Measurements from ENCODE around the gene MOGAT3. TPM values are rescaled to one million over a fixed set of nuclear protein-coding genes. Genes with fewer than 3 reads are reported as not detected.

The MOGAT3 gene
- total and polyA plus RNA-seq, 9 of the 15 experiments (the other 6 are each of a cell fraction or from before 2014, with no cell fraction given): 0.07 to 0.17 (median 0.13) TPM; not detected in 6

- TF ChIP-seq RBM22 (IDR thresholded peaks at IDR 0.05; ENCODE audit: low read depth, low read length, poor library complexity, severe bottlenecking): no peak
Observed at GRCh38 chr7:101202603-101202918, 1.7 kb upstream of the MOGAT3 start (continued).

GRCh38 chr7:101201695-101202602 is 1.1 kb upstream of the MOGAT3 start:
- peak overlapping the region in 1 of 2 experiments; percentile 64; a peak in 2 of 4 replicates for H3K9ac ChIP-seq (ENCODE audit: insufficient read depth in 1 of 2, low read depth in 2 of 2, low read length in 2 of 2)
- H3K4me1 ChIP-seq (replicated peaks in 1 of 2; ENCODE audit: control insufficient read depth in 2 of 2, insufficient read depth in 2 of 2, low read length in 2 of 2): peaks cover 9 to 37% of the 10 kb centered on the region in 2 experiments
- H3K4me2 ChIP-seq (ENCODE audit: insufficient read depth, low read length): no peak overlapping the region
- ChIA-PET POLR2A (interaction anchor here (0.6 to 1.5 kb wide), 2 partner anchors 14 to 37 kb away, joined by 3 to 8 read pairs; no protein-coding TSS in a partner anchor), CTCF (ENCODE audit: low intra/inter-chr PET ratio) (no interaction called here)
- H3K9me1 ChIP-seq (ENCODE audit: control insufficient read depth, insufficient read depth, low read length): no peaks in the 10 kb centered on the region
- no peak for ATAC-seq
- no peak overlapping the region for H2AFZ ChIP-seq (ENCODE audit: low read depth, low read length)
- H3K79me2 ChIP-seq (ENCODE audit: control insufficient read depth, insufficient read depth, low read length): no peaks in the 10 kb centered on the region
- FAIRE-seq: no peak
- peaks cover 0 to 7% of the 10 kb centered on the region in 2 experiments; a peak in 1 of 5 replicates for H3K27me3 ChIP-seq (ENCODE audit: control insufficient read depth in 2 of 2, insufficient read depth in 2 of 2, low read length in 2 of 2)
- intact Hi-C loops (cut with micrococcal nuclease): no loop called here
- WGBS (ENCODE audit: insufficient coverage, low coverage, missing lambda C conversion rate): 66% methylated on average over 49 of the region's 75 CpGs
- H3K9me3 ChIP-seq (replicated peaks; ENCODE audit: control insufficient read depth, insufficient read depth, low read depth, low read length): no peaks in the 10 kb centered on the region
- H3K4me3 ChIP-seq: no peak overlapping the region
- H3K27ac ChIP-seq (ENCODE audit: extremely low read depth, low read depth, low read length): no peak overlapping the region
- no peaks in the 10 kb centered on the region for H4K20me1 ChIP-seq (replicated peaks; ENCODE audit: control insufficient read depth, insufficient read depth, low read length)
- in situ Hi-C loops (cut with MboI): no loop called here
- DNase-seq (ENCODE audit: extremely low read depth in 1 of 4, low spot score in 3 of 4): peak in 1 of 4 experiments; percentile 18
- BruUV-seq (replicated peaks): no TSS peak
- H3K36me3 ChIP-seq (ENCODE audit: control insufficient read depth, insufficient read depth, low read length): peaks cover 9% of the 10 kb centered on the region; the same call in 1 of the 3 replicates
- TF ChIP-seq MIER1 (IDR thresholded peaks at IDR 0.05; ENCODE audit: low read depth): no peak
- no peak for TF ChIP-seq KDM1A (IDR thresholded peaks at IDR 0.05)
- no peak for TF ChIP-seq ZNF592 (IDR thresholded peaks at IDR 0.05)
- TF ChIP-seq ZNF766 (CRISPR knock-in tag; conservative IDR thresholded peaks at IDR 0.05): no peak
- no peak for TF ChIP-seq NKRF (IDR thresholded peaks at IDR 0.05; ENCODE audit: borderline replicate concordance)
- no peak for TF ChIP-seq ZNF239 (CRISPR knock-in tag; IDR thresholded peaks at IDR 0.05)
- no peak for TF ChIP-seq BRF1 (IDR thresholded peaks at IDR 0.05; ENCODE audit: borderline replicate concordance, extremely low read depth, insufficient read length)
- TF ChIP-seq ERF (CRISPR knock-in tag; IDR thresholded peaks at IDR 0.05): no peak
- no peak for TF ChIP-seq RBBP5 (IDR thresholded peaks at IDR 0.05; ENCODE audit: borderline replicate concordance, insufficient read depth, low read length, poor library complexity, severe bottlenecking)
- TF ChIP-seq PURB (CRISPR knock-in tag; IDR thresholded peaks at IDR 0.05; ENCODE audit: low read depth): no peak
- TF ChIP-seq SRF (CRISPR knock-in tag; IDR thresholded peaks at IDR 0.05): no peak
- no peak for TF ChIP-seq ZNF212 (CRISPR knock-in tag; IDR thresholded peaks at IDR 0.05)

Data from K562 (cell line).